Esophagus squamous epithelium (tissue), 5 donors: ENCODE data around the gene CAMK1D. TPM values are rescaled to one million over a fixed set of nuclear protein-coding genes. Genes with fewer than 3 reads are reported as not detected.
A peak's percentile ranks its signal among the peaks of the same experiment; 100 is the strongest.

Experiments
- DNase-seq: peaks from one replicate; lab custom pipeline; 2025; lab: John Stamatoyannopoulos, UW
- H3K27ac ChIP-seq, 4 donors: fragments of 200-600 bp; sonication (generic); one replicate each; pipeline ENCODE4 v1.5.1; 2016 to 2019; ENCODE audit warnings: mild to moderate bottlenecking in 1 of 4
- H3K27me3 ChIP-seq, 4 donors: fragments of 200-600 bp; sonication (generic); 1 replicate in 3 of 4; 2 replicates in 1 of 4; pipeline versions ENCODE4 v1.5.1 to v1.6.0; 2017 to 2021; ENCODE audit warnings: antibody characterized with exemption in 1 of 4
- H3K36me3 ChIP-seq, 3 donors: fragments of 200-600 bp; sonication (generic); one replicate each; pipeline ENCODE4 v1.5.1; 2016 to 2019
- H3K4me1 ChIP-seq, 3 donors: fragments of 200-600 bp; sonication (generic); one replicate each; pipeline ENCODE4 v1.5.1; 2017 to 2019
- H3K4me3 ChIP-seq, 4 donors: fragments of 200-600 bp; sonication (generic); 1 replicate in 3 of 4; 2 replicates in 1 of 4; pipeline ENCODE4 v1.5.1; 2016 to 2019; ENCODE audit warnings: mild to moderate bottlenecking in 2 of 4, moderate library complexity in 1 of 4
- H3K9me3 ChIP-seq, 3 donors: fragments of 200-600 bp; sonication (generic); one replicate each; pipeline ENCODE4 v1.5.1; 2016 to 2019
- POLR2A ChIP-seq, 4 donors: fragments of 450-650 bp; IDR thresholded peaks; one replicate each; pipeline ENCODE4 v1.6.1; 2017; ENCODE audit warnings: antibody characterized with exemption in 4 of 4, mild to moderate bottlenecking in 4 of 4, moderate library complexity in 3 of 4
- WGBS, 2 donors: methylation state at CpG; one replicate each; pipeline ENCODE4 v1.1.5; 2018; 5-methylcytosine and 5-hydroxymethylcytosine counted together
- intact Hi-C: fragments of 100-400 bp; cut with DNase I; formaldehyde crosslinking; loops from one replicate; pipeline ENCODE4 v1.15.0; 2022
- total RNA-seq, 4 donors: library from RNA; depleted of rRNA; stranded (reverse); fragments of >200 nt; gene quantifications; one replicate each; pipeline ENCODE4 v1.1.0, GENCODE V29; 2016
- TF ChIP-seq, protein P1 (sequence below), 6 experiments: fragments of 450-650 bp in 4 of 6; fragments of 200-600 bp in 2 of 6; sonication (generic) in 2 of 6; IDR thresholded peaks; one replicate each; pipeline ENCODE4 v1.5.1; 2016 to 2019; ENCODE audit warnings: antibody characterized with exemption in 6 of 6, mild to moderate bottlenecking in 4 of 6, moderate library complexity in 4 of 6
- donor health status: DM: yes; HTN: yes; CAD: no.

CAMK1D gene
- total RNA-seq, 4 donors from 2014 or later = 3.8 to 11.8 (median 9.9) TPM

DNA sequence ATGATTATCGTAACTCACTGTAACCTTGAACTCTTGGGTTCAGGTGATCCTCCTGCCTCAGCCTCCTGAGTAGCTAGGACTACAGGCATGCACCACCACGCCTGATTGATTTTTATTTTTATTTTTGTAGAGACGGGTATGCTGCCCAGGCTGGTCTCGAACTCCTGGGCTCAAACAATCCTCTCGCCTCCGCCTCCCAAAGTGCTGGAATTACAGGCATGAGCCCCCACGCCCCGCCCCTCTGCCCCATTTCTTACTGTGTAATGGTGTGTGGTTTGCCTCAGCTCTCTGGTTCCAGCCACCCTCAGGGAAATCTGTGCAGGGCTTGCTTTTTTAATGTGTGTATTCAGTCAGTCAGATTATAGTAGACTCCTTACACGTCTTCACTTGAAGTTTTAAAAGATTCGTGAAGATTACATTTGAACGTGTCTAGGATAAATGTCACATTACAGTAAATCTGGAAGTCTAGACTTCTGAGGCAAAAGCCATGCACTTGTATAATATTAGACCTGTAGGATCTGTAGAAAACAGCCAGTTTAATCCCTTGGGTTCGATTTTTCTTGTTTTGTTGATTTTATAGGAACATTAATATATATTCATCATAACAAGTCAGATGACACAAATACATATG, 276.2 kb downstream of the CAMK1D start:
- Histone ChIP-seq H3K27ac (no peak overlapping the region), H3K4me3 (no peak overlapping the region), H3K36me3 (no peaks in the 10 kb centered on the region), H3K9me3 (no peaks in the 10 kb centered on the region), H3K27me3 (no peaks in the 10 kb centered on the region), H3K4me1 (peaks cover 0 to 23% (median 5%) of the 10 kb centered on the region in 3 donors)
- no peak for DNase-seq
- TF ChIP-seq, protein P1, sequence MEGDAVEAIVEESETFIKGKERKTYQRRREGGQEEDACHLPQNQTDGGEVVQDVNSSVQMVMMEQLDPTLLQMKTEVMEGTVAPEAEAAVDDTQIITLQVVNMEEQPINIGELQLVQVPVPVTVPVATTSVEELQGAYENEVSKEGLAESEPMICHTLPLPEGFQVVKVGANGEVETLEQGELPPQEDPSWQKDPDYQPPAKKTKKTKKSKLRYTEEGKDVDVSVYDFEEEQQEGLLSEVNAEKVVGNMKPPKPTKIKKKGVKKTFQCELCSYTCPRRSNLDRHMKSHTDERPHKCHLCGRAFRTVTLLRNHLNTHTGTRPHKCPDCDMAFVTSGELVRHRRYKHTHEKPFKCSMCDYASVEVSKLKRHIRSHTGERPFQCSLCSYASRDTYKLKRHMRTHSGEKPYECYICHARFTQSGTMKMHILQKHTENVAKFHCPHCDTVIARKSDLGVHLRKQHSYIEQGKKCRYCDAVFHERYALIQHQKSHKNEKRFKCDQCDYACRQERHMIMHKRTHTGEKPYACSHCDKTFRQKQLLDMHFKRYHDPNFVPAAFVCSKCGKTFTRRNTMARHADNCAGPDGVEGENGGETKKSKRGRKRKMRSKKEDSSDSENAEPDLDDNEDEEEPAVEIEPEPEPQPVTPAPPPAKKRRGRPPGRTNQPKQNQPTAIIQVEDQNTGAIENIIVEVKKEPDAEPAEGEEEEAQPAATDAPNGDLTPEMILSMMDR (IDR thresholded peaks at IDR 0.05) = no peak
- no peak for TF ChIP-seq POLR2A (IDR thresholded peaks at IDR 0.05)
- intact Hi-C loops = no loop called here
- WGBS, 2 donors = 74 to 81% methylated on average over 12 of the region's 12 CpGs

DNA sequence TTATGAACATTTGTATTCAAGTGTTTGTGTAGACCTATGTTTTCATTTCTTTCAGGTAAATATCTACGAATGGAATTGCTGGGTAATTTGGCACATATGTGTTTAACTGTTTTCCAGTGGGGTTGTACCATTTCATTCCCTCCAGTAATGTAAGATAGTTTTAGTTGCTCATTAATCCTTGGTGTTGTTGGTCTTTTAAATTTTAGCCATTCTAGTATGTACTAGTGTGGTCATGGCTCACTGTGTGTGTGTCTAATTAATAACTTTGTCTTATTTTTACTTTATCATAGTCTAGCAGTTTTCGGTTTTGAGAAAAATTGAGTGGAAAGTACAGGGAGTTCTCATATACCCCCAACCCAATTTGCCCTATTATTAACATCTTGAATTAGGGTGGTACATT, 278.8 kb downstream of the CAMK1D start:
- Histone ChIP-seq H3K27ac (peak overlapping the region in 1 of 4 donors; percentile 72), H3K36me3 (no peaks in the 10 kb centered on the region), H3K27me3 (no peaks in the 10 kb centered on the region), H3K4me3 (no peak overlapping the region), H3K9me3 (peaks cover 0 to 8% (median 6%) of the 10 kb centered on the region in 3 donors), H3K4me1 (peaks cover 0 to 29% (median 5%) of the 10 kb centered on the region in 3 donors)
- TF ChIP-seq POLR2A (IDR thresholded peaks at IDR 0.05) = no peak
- TF ChIP-seq, protein P1 (IDR thresholded peaks at IDR 0.05) = no peak
- DNase-seq = no peak
- 87 to 90% methylated on average over 2 of the region's 2 CpGs for WGBS, 2 donors
- intact Hi-C loops = no loop called here

DNA sequence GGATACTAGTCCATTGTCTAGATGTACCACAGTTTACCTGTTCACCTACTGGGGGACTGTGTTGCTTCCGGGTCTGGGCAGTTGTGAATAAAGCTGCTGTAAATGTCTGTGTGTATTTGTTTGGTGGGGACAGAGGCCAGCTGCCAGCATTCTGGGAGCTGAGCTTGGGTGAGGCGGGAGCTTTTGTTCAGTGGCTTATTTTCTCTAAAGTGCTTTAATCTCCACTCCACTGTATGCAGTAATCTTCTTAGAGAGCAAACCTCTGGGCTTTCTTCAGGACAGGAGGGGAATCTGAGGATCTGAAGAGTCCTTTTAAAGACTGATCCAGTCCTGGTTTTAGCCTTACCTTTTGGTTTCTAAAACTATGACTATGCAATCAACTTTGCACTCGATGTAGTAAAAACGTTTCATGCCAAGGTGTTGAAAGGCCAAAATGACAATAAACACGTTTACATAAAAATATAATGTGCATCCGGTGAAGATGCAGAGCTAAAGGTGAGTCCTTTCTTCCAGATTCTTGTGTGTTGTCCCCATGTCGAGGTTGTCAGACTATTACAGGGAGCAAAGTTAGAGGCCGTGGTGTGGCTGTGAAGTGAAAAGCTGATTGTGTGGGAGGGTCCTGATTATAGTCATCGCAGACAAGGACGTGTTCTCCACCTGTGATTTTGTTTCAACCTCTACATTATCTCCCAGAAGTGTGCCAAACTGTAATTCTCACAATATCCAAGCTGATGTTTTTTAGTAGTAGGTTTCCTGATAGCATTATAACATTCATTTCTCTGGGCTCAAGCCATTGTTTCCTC, 279.8 kb downstream of the CAMK1D start:
- H3K9me3 ChIP-seq = peaks cover 0 to 8% (median 6%) of the 10 kb centered on the region in 3 donors
- intact Hi-C loops = no loop called here
- TF ChIP-seq POLR2A (IDR thresholded peaks at IDR 0.05) = no peak
- TF ChIP-seq, protein P1 (IDR thresholded peaks at IDR 0.05) = no peak
- WGBS, 2 donors = 35 to 36% methylated on average over 9 to 10 of the region's 10 CpGs
- H3K27ac ChIP-seq = peak overlapping the region in 3 of 4 donors; percentile 43 to 72 (median 51)
- no peaks in the 10 kb centered on the region for H3K36me3 ChIP-seq
- DNase-seq = no peak
- no peaks in the 10 kb centered on the region for H3K27me3 ChIP-seq
- H3K4me1 ChIP-seq = peaks cover 0 to 29% (median 5%) of the 10 kb centered on the region in 3 donors
- no peak overlapping the region for H3K4me3 ChIP-seq

DNA sequence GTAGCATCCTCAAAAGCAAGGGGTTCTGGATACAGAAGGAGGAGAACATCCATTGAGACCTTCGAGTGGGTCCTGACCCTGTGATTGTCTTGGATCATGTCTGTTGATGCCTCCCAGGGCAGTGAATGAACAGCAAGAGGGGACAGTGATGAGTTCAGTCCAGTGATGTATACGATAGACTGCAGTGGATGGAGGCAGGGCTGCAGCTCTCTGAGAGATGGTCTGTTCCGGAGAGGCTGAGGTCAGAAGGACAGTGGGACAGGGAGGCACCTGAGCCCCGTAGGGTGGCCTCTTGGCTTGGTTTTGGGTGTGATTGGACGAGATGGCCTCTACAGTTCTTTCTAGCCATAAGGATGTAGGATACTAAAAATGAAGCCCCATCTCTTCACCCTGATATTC, 280.4 kb downstream of the CAMK1D start:
- no peak for TF ChIP-seq POLR2A (IDR thresholded peaks at IDR 0.05)
- TF ChIP-seq, protein P1 (IDR thresholded peaks at IDR 0.05) = no peak
- WGBS, 2 donors = 65 to 70% methylated on average over 4 to 5 of the region's 5 CpGs
- no peak for DNase-seq

DNA sequence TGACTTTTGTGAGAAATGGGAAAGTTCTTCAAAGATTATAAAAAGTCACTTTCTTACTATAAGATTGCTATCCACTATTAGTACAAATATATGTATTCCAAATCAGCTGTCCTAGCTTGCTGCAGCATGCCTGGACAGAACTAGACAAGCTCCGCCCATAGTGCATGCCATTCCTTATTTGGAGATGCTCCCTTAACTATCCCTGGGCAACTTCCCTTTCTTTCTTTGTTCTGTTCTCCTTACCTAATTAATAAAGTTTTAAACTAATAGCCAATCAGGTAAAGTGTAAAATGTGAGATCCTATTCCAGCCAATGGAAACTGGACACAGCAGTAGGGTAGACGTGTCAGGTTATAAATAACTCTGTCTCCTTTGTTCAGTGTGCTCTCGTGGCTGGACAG, 281.9 kb downstream of the CAMK1D start:
- no peak for DNase-seq
- intact Hi-C loops = no loop called here
- no peak for TF ChIP-seq POLR2A (IDR thresholded peaks at IDR 0.05)
- TF ChIP-seq, protein P1 (IDR thresholded peaks at IDR 0.05) = no peak

More for the DNA sequence above, 280.4 kb downstream of the CAMK1D start:
- Histone ChIP-seq H3K4me1 (peaks cover 0 to 29% (median 5%) of the 10 kb centered on the region in 3 donors), H3K27me3 (no peaks in the 10 kb centered on the region), H3K9me3 (peaks cover 0 to 8% (median 6%) of the 10 kb centered on the region in 3 donors), H3K36me3 (no peaks in the 10 kb centered on the region), H3K27ac (peak overlapping the region in 2 of 4 donors; percentile 44 to 72), H3K4me3 (no peak overlapping the region)
- intact Hi-C loops = no loop called here

More for the DNA sequence above, 281.9 kb downstream of the CAMK1D start:
- Histone ChIP-seq H3K27ac (no peak overlapping the region), H3K4me1 (peaks cover 0 to 29% (median 5%) of the 10 kb centered on the region in 3 donors), H3K4me3 (no peak overlapping the region), H3K36me3 (no peaks in the 10 kb centered on the region), H3K9me3 (peaks cover 0 to 8% (median 6%) of the 10 kb centered on the region in 3 donors), H3K27me3 (no peaks in the 10 kb centered on the region)
- WGBS, 2 donors = 77 to 83% methylated on average over 3 of the region's 3 CpGs
